ENCODE measurements around the gene MYLK2. TPM values are rescaled to one million over a fixed set of nuclear protein-coding genes. Genes with fewer than 3 reads are reported as not detected.

Gene MYLK2
- total and polyA plus RNA-seq, 10 of the 15 experiments (the other 5 are each of a cell fraction or from before 2014, with no cell fraction given): 0.04 to 0.67 (median 0.18) TPM; not detected in 1

DNA sequence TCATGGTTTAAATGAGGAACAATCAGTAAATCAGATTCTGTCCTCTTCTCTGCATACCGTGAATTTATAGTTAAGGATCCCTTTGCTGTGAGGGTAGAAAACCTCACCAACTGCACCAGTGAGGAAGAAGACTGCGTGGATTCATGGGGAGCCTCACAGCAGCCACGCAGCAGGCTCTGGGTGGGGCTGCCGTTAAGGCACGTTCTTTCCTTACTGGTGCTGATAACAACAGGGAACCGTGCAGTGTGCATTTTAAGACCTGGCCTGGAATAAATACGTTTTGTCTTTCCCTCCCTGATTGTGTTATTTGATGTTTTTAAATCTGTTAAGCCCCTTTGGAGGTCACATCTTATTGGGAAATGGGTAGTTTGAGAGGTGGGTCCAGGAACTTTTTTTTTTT lies 17.6 kb upstream of the MYLK2 start:
- FAIRE-seq: no peak
- CTCF ChIA-PET: interaction anchor here (0.5 kb wide), 1 partner anchor 58 kb away, joined by 3 read pairs; no protein-coding TSS in a partner anchor
- DNase-seq (ENCODE audit: low read depth, low spot score): no peak
- H3K27ac ChIP-seq (ENCODE audit: control insufficient read depth, insufficient read depth): no peak overlapping the region
- RAD21 ChIA-PET (ENCODE audit: unreplicated experiment): no interaction called here
- intact Hi-C loops (cut with micrococcal nuclease; ENCODE audit: unreplicated experiment) (no loop called here), in situ Hi-C loops (cut with MboI) (no loop called here)
- TF ChIP-seq, protein P1, sequence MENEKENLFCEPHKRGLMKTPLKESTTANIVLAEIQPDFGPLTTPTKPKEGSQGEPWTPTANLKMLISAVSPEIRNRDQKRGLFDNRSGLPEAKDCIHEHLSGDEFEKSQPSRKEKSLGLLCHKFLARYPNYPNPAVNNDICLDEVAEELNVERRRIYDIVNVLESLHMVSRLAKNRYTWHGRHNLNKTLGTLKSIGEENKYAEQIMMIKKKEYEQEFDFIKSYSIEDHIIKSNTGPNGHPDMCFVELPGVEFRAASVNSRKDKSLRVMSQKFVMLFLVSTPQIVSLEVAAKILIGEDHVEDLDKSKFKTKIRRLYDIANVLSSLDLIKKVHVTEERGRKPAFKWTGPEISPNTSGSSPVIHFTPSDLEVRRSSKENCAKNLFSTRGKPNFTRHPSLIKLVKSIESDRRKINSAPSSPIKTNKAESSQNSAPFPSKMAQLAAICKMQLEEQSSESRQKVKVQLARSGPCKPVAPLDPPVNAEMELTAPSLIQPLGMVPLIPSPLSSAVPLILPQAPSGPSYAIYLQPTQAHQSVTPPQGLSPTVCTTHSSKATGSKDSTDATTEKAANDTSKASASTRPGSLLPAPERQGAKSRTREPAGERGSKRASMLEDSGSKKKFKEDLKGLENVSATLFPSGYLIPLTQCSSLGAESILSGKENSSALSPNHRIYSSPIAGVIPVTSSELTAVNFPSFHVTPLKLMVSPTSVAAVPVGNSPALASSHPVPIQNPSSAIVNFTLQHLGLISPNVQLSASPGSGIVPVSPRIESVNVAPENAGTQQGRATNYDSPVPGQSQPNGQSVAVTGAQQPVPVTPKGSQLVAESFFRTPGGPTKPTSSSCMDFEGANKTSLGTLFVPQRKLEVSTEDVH (IDR thresholded peaks at IDR 0.05; ENCODE audit: low read depth, partially characterized antibody): no peak
- no peak for TF ChIP-seq RAD21 (IDR thresholded peaks at IDR 0.05; ENCODE audit: insufficient read depth, low read depth, low read length)
- TF ChIP-seq, protein P2, sequence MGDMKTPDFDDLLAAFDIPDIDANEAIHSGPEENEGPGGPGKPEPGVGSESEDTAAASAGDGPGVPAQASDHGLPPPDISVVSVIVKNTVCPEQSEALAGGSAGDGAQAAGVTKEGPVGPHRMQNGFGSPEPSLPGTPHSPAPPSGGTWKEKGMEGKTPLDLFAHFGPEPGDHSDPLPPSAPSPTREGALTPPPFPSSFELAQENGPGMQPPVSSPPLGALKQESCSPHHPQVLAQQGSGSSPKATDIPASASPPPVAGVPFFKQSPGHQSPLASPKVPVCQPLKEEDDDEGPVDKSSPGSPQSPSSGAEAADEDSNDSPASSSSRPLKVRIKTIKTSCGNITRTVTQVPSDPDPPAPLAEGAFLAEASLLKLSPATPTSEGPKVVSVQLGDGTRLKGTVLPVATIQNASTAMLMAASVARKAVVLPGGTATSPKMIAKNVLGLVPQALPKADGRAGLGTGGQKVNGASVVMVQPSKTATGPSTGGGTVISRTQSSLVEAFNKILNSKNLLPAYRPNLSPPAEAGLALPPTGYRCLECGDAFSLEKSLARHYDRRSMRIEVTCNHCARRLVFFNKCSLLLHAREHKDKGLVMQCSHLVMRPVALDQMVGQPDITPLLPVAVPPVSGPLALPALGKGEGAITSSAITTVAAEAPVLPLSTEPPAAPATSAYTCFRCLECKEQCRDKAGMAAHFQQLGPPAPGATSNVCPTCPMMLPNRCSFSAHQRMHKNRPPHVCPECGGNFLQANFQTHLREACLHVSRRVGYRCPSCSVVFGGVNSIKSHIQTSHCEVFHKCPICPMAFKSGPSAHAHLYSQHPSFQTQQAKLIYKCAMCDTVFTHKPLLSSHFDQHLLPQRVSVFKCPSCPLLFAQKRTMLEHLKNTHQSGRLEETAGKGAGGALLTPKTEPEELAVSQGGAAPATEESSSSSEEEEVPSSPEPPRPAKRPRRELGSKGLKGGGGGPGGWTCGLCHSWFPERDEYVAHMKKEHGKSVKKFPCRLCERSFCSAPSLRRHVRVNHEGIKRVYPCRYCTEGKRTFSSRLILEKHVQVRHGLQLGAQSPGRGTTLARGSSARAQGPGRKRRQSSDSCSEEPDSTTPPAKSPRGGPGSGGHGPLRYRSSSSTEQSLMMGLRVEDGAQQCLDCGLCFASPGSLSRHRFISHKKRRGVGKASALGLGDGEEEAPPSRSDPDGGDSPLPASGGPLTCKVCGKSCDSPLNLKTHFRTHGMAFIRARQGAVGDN (IDR thresholded peaks at IDR 0.05): no peak
- no peak for TF ChIP-seq NFYA (IDR thresholded peaks at IDR 0.05; ENCODE audit: borderline replicate concordance, low read depth, low read length)
- TF ChIP-seq RCOR1 (conservative IDR thresholded peaks at IDR 0.05; ENCODE audit: low read depth, low read length): no peak
- TF ChIP-seq RFX5 (IDR thresholded peaks at IDR 0.05; ENCODE audit: low read depth, low read length): no peak
- TF ChIP-seq BHLHE40 (IDR thresholded peaks at IDR 0.05; ENCODE audit: borderline replicate concordance in 1 of 2, low read depth in 2 of 2, low read length in 1 of 2): no peak
- no peak for TF ChIP-seq SMAD5 (IDR thresholded peaks at IDR 0.05; ENCODE audit: low read depth)
- no peak for TF ChIP-seq TARDBP (IDR thresholded peaks at IDR 0.05; ENCODE audit: borderline replicate concordance)
- TF ChIP-seq KDM1A (IDR thresholded peaks at IDR 0.05; ENCODE audit: borderline replicate concordance): no peak
- TF ChIP-seq IKZF1 (conservative IDR thresholded peaks at IDR 0.05): no peak
- TF ChIP-seq, protein P3, sequence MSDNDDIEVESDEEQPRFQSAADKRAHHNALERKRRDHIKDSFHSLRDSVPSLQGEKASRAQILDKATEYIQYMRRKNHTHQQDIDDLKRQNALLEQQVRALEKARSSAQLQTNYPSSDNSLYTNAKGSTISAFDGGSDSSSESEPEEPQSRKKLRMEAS (IDR thresholded peaks at IDR 0.05; ENCODE audit: low read depth, low read length): no peak
- TF ChIP-seq HCFC1 (IDR thresholded peaks at IDR 0.05; ENCODE audit: low read length): no peak
- no peaks in the 10 kb centered on the region for H3K9me3 ChIP-seq (replicated peaks; ENCODE audit: control insufficient read depth, insufficient read depth, low read length)
- ATAC-seq: no peak
- 87% methylated on average over 7 of the region's 7 CpGs for WGBS (ENCODE audit: insufficient coverage, insufficient replicate concordance, low lambda C conversion rate, missing lambda C conversion rate)
- H3K36me3 ChIP-seq (ENCODE audit: control insufficient read depth in 2 of 2, insufficient read depth in 2 of 2, low read length in 1 of 2): peaks cover 20 to 26% of the 10 kb centered on the region in 2 experiments
- H3K9ac ChIP-seq (ENCODE audit: control insufficient read depth, insufficient read depth, low read length): no peak overlapping the region
- SMC1A ChIA-PET (ENCODE audit: uncharacterized antibody, unreplicated experiment): no interaction called here
- no TSS peak for BruUV-seq (replicated peaks)
- H4K20me1 ChIP-seq (ENCODE audit: control insufficient read depth, insufficient read depth): no peaks in the 10 kb centered on the region
- H3K4me2 ChIP-seq (ENCODE audit: control insufficient read depth, insufficient read depth): no peak overlapping the region
- H3K4me1 ChIP-seq (ENCODE audit: control insufficient read depth, insufficient read depth, low read length): no peaks in the 10 kb centered on the region
- H3K27me3 ChIP-seq (replicated peaks in 1 of 2; ENCODE audit: control insufficient read depth in 2 of 2, insufficient read depth in 2 of 2, low read length in 1 of 2): no peaks in the 10 kb centered on the region
- H3K79me2 ChIP-seq (ENCODE audit: control insufficient read depth, insufficient read depth, low read length): no peaks in the 10 kb centered on the region
- no peak overlapping the region for H3K4me3 ChIP-seq
- no peak overlapping the region for H2AFZ ChIP-seq (ENCODE audit: control insufficient read depth, low read depth, low read length)
- POLR2A ChIA-PET: no interaction called here

Measured in GM12878 (cell line).